ENCODE data around the gene AUTS2.
"Not testable (repeated sequence)": the region's sequence is repeated elsewhere in the genome, so short reads cannot be mapped to it uniquely, and the experiment has no call there.

Gene AUTS2

DNA sequence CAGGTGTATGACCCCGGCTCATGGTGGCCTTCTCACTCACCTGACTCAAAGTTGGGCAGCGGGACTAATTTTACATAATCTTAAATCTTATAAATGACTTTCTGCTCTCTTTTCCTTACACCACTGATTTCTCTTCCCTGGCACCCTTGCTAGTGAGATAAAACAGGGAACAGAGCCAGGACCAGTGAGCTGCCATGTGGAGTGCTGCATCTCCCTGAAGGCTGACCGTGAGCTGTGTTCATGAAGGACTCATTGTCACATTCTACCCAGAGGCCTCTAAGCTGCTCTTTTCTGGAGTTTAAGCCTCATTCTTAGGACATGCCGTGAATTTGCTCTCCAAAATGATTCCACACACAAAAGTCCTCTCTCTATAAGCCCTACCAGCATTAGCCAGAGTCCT, 762.3 kb downstream of the AUTS2 start:
- TF ChIP-seq POLR2AphosphoS5 (IDR thresholded peaks at IDR 0.05; ENCODE audit: low read depth) (no peak), REST (IDR thresholded peaks at IDR 0.05; ENCODE audit: insufficient replicate concordance, low read depth) (no peak), CTCF (IDR thresholded peaks at IDR 0.05; ENCODE audit: insufficient read depth, low read length) (no peak), GABPA (IDR thresholded peaks at IDR 0.05; ENCODE audit: low read depth) (no peak), SPI1 (IDR thresholded peaks at IDR 0.05; ENCODE audit: borderline replicate concordance, low read depth) (no peak)
- H3K4me3 ChIP-seq (replicated peaks; ENCODE audit: insufficient read depth, low read length) = no peak overlapping the region
- no peak for DNase-seq (ENCODE audit: low read depth in 1 of 2, low spot score in 1 of 2)
- H3K27me3 ChIP-seq (ENCODE audit: insufficient read depth, poor library complexity, severe bottlenecking) = no peaks in the 10 kb centered on the region
- no peak overlapping the region for H3K27ac ChIP-seq (replicated peaks)

GRCh38 chr7:70361821-70362220, 763.5 kb downstream of the AUTS2 start:
- no peak overlapping the region for H3K27ac ChIP-seq (replicated peaks)
- TF ChIP-seq POLR2AphosphoS5 (IDR thresholded peaks at IDR 0.05; ENCODE audit: low read depth) = no peak
- no peak for TF ChIP-seq REST (IDR thresholded peaks at IDR 0.05; ENCODE audit: insufficient replicate concordance, low read depth)
- no peak for TF ChIP-seq SPI1 (IDR thresholded peaks at IDR 0.05; ENCODE audit: borderline replicate concordance, low read depth)
- TF ChIP-seq GABPA (IDR thresholded peaks at IDR 0.05; ENCODE audit: low read depth) = no peak
- TF ChIP-seq CTCF (IDR thresholded peaks at IDR 0.05; ENCODE audit: insufficient read depth, low read length) = no peak
- DNase-seq (ENCODE audit: low read depth in 1 of 2, low spot score in 1 of 2) = no peak

DNA sequence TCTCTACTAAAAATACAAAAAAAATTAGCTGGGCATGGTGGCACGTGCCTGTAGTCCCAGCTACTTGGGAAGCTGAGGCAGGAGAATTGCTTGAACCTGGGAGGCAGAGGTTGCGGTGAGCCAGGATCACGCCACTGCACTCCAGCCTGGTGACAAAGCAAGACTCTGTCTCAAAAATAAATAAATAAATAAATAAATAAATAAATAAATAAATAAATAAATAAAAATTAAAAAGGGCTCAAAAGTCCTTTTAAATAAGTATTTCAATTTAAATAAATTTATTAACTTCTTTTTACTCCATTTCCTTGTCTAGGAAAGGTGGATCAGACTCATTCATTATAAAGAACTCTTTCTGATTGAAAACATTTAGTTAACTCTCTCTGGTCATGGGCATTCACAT, 766.1 kb downstream of the AUTS2 start:
- not testable (repeated sequence) for H3K27ac ChIP-seq (replicated peaks); DNase-seq (ENCODE audit: low read depth in 1 of 2, low spot score in 1 of 2); H3K4me3 ChIP-seq (replicated peaks; ENCODE audit: insufficient read depth, low read length); H3K27me3 ChIP-seq (ENCODE audit: insufficient read depth, poor library complexity, severe bottlenecking)

More at GRCh38 chr7:70361821-70362220, 763.5 kb downstream of the AUTS2 start:
- no peak overlapping the region for H3K4me3 ChIP-seq (replicated peaks; ENCODE audit: insufficient read depth, low read length)
- no peaks in the 10 kb centered on the region for H3K27me3 ChIP-seq (ENCODE audit: insufficient read depth, poor library complexity, severe bottlenecking)

GRCh38 chr7:70371652-70372051, 773.4 kb downstream of the AUTS2 start:
- H3K27me3 ChIP-seq (ENCODE audit: insufficient read depth, poor library complexity, severe bottlenecking) = no peaks in the 10 kb centered on the region
- H3K27ac ChIP-seq (replicated peaks) = no peak overlapping the region
- TF ChIP-seq CTCF (IDR thresholded peaks at IDR 0.05; ENCODE audit: insufficient read depth, low read length) (no peak), REST (IDR thresholded peaks at IDR 0.05; ENCODE audit: insufficient replicate concordance, low read depth) (no peak)
- H3K4me3 ChIP-seq (replicated peaks; ENCODE audit: insufficient read depth, low read length) = no peak overlapping the region
- no peak for DNase-seq (ENCODE audit: low read depth in 1 of 2, low spot score in 1 of 2)

Measured in HL-60 (cell line).